Measurements from ENCODE around the gene CBX4.

GRCh38 chr17:79815836-79816461 lies 23.3 kb downstream of the CBX4 start:
- TF ChIP-seq ZFP3 (CRISPR knock-in tag; IDR thresholded peaks at IDR 0.05) (no peak), TSHZ2 (CRISPR knock-in tag; IDR thresholded peaks at IDR 0.05) (no peak), PATZ1 (CRISPR knock-in tag; IDR thresholded peaks at IDR 0.05; ENCODE audit: borderline replicate concordance) (no peak)

Measured in SK-N-SH treated with all-trans-retinoic acid at 6 μM for 48 hours (cell line).